K562 (cell line): ENCODE data around the gene MICAL2. TPM values are rescaled to one million over a fixed set of nuclear protein-coding genes. Genes with fewer than 3 reads are reported as not detected.

Source experiments
- ATF4 ChIP-seq: fragments of 450-650 bp; formaldehyde crosslinking; IDR thresholded peaks from 2 replicates; pipeline ENCODE4 v1.4.0; 2022; ENCODE audit warnings: mild to moderate bottlenecking, moderate library complexity
- BCOR ChIP-seq: fragments of 450-650 bp; IDR thresholded peaks from 2 replicates; pipeline ENCODE4 v1.6.1; 2016
- BRCA1 ChIP-seq, 2 experiments: fragments of 450-650 bp in 1 of 2; sonication (generic) in 1 of 2; formaldehyde crosslinking in 1 of 2; IDR thresholded peaks; 2 replicates each; pipeline versions ENCODE4 v1.5.0 to v1.6.1; 2017 to 2020; ENCODE audit warnings: mild to moderate bottlenecking in 1 of 2, missing genetic modification reagents in 1 of 2
- CEBPB ChIP-seq: fragments of 450-650 bp; IDR thresholded peaks from 2 replicates; pipeline ENCODE4 v1.6.1; 2016; ENCODE audit warnings: missing genetic modification characterization, missing compliant biosample characterization
- FOXP1 ChIP-seq: sonication (generic); formaldehyde crosslinking; IDR thresholded peaks from 2 replicates; pipeline ENCODE4 v1.8.0; 2022; ENCODE audit warnings: mild to moderate bottlenecking, missing genetic modification reagents
- HOMEZ ChIP-seq: fragments of 250-450 bp; sonication (Bioruptor Pico); IDR thresholded peaks from 2 replicates; pipeline ENCODE4 v1.4.0; 2020; ENCODE audit warnings: mild to moderate bottlenecking, moderate library complexity
- IFI16 ChIP-seq: fragments of 250-450 bp; sonication (Bioruptor Pico); IDR thresholded peaks from 2 replicates; pipeline ENCODE4 v2.1.2; 2022; ENCODE audit warnings: mild to moderate bottlenecking, inconsistent platforms
- ILF3 ChIP-seq: fragments of 450-650 bp; IDR thresholded peaks from 2 replicates; pipeline ENCODE4 v1.6.1; 2018; ENCODE audit warnings: antibody characterized with exemption, mild to moderate bottlenecking, moderate library complexity, borderline replicate concordance
- IRF2 ChIP-seq: sonication (generic); formaldehyde crosslinking; IDR thresholded peaks from 2 replicates; pipeline ENCODE4 v1.8.1; 2022; ENCODE audit warnings: mild to moderate bottlenecking, missing genetic modification reagents
- KLF16 ChIP-seq: IDR thresholded peaks from 2 replicates; pipeline ENCODE4 v1.6.1; 2016; ENCODE audit warnings: antibody characterized with exemption
- MCM2 ChIP-seq: fragments of 450-650 bp; IDR thresholded peaks from 2 replicates; pipeline ENCODE4 v1.6.1; 2017; ENCODE audit warnings: low read depth, mild to moderate bottlenecking
- MYBL2 ChIP-seq, 2 experiments: fragments of 450-650 bp in 1 of 2; sonication (generic) in 1 of 2; formaldehyde crosslinking in 1 of 2; IDR thresholded peaks; 2 replicates each; pipeline versions ENCODE4 v1.6.1 to v1.8.1; 2017 to 2022; ENCODE audit warnings: borderline replicate concordance in 1 of 2, inconsistent platforms in 1 of 2, low read depth in 1 of 2, mild to moderate bottlenecking in 1 of 2, missing genetic modification reagents in 1 of 2, moderate library complexity in 1 of 2
- SRF ChIP-seq, 2 experiments: fragments of 250-450, 450-650 bp in 1 of 2; sonication (Bioruptor Pico) in 1 of 2; sonication (generic) in 1 of 2; formaldehyde crosslinking; IDR thresholded peaks; 2 replicates each; pipeline versions ENCODE4 v1.5.0 to v1.5.1; 2020 to 2022; ENCODE audit warnings: mild to moderate bottlenecking in 1 of 2, missing genetic modification reagents in 1 of 2
- SRSF7 ChIP-seq: fragments of 200-400 bp; formaldehyde crosslinking; optimal IDR thresholded peaks from 2 replicates; pipeline ENCODE3; 2017; ENCODE audit warnings: mild to moderate bottlenecking, low read depth, low read length
- TOE1 ChIP-seq, 2 experiments: fragments of 450-650 bp in 1 of 2; sonication (generic) in 1 of 2; formaldehyde crosslinking in 1 of 2; IDR thresholded peaks; 2 replicates each; pipeline versions ENCODE4 v1.7.1 to v1.8.0; 2016 to 2022; ENCODE audit warnings: borderline replicate concordance in 2 of 2, mild to moderate bottlenecking in 2 of 2, antibody characterized with exemption in 1 of 2, inconsistent platforms in 1 of 2, low read depth in 1 of 2, missing genetic modification reagents in 1 of 2, moderate library complexity in 1 of 2
- YY1 ChIP-seq, 3 experiments: IDR thresholded peaks; 2 replicates each; pipeline ENCODE4 v1.6.1; 2011; ENCODE audit warnings: low read length in 2 of 3, mild to moderate bottlenecking in 2 of 3, moderate library complexity in 2 of 3, borderline replicate concordance in 1 of 3, control low read depth in 1 of 3, low read depth in 1 of 3; ENCODE audit not compliant: insufficient read depth in 3 of 3, insufficient replicate concordance in 2 of 3, control insufficient read depth in 1 of 3, insufficient read length in 1 of 3; ENCODE audit errors: extremely low read depth in 1 of 3
- ZEB2 ChIP-seq: fragments of 450-650 bp; IDR thresholded peaks from 2 replicates; pipeline ENCODE4 v1.6.1; 2016
- ZNF121 ChIP-seq: sonication (generic); formaldehyde crosslinking; conservative IDR thresholded peaks from 2 replicates; pipeline ENCODE4 v1.8.0; 2022; ENCODE audit warnings: missing genetic modification reagents
- ZNF57 ChIP-seq: fragments of 450-650 bp; formaldehyde crosslinking; IDR thresholded peaks from 2 replicates; pipeline ENCODE4 v1.4.0; 2020; ENCODE audit warnings: mild to moderate bottlenecking, moderate library complexity
- polyA plus RNA-seq, 8 experiments: library from polyadenylated mRNA; depleted of rRNA in 4 of 8; stranded (reverse) in 5 of 8; unstranded in 3 of 8; fragments of >200 nt; fragmentation: Nextera tagmentation in 2 of 8; fragmentation: Illumina TruSeq in 1 of 8; extraction: Ambion mirVana in 2 of 8; extraction: Trizol in 1 of 8; gene quantifications; 2 replicates each; pipeline versions ENCODE4 v1.2.1 to v1.2.3, GENCODE V29; 2011 to 2014; ENCODE audit warnings: inconsistent platforms in 1 of 8, missing spikeins in 1 of 8
- total RNA-seq, 7 experiments: library from RNA; depleted of rRNA in 6 of 7; stranded (reverse); fragments of >200 nt in 6 of 7; fragmentation: Illumina TruSeq in 2 of 7; extraction: Trizol in 2 of 7; gene quantifications; 2 replicates each; pipeline versions ENCODE4 v1.2.1 to v1.2.3, GENCODE V29; 2011 to 2021; ENCODE audit warnings: low replicate concordance in 1 of 7
- TF ChIP-seq, protein P1 (sequence below): fragments of 150-350 bp; IDR thresholded peaks from 2 replicates; pipeline ENCODE4 v1.6.1; 2014; ENCODE audit warnings: low read depth, mild to moderate bottlenecking, low read length, borderline replicate concordance

MICAL2 gene
- total and polyA plus RNA-seq, 9 of the 15 experiments (the other 6 are each of a cell fraction or from before 2014, with no cell fraction given): 4.7 to 64.2 (median 33.6) TPM

GRCh38 chr11:12149672-12150225 is 39.4 kb downstream of the MICAL2 start (continued):
- TF ChIP-seq, protein P1, sequence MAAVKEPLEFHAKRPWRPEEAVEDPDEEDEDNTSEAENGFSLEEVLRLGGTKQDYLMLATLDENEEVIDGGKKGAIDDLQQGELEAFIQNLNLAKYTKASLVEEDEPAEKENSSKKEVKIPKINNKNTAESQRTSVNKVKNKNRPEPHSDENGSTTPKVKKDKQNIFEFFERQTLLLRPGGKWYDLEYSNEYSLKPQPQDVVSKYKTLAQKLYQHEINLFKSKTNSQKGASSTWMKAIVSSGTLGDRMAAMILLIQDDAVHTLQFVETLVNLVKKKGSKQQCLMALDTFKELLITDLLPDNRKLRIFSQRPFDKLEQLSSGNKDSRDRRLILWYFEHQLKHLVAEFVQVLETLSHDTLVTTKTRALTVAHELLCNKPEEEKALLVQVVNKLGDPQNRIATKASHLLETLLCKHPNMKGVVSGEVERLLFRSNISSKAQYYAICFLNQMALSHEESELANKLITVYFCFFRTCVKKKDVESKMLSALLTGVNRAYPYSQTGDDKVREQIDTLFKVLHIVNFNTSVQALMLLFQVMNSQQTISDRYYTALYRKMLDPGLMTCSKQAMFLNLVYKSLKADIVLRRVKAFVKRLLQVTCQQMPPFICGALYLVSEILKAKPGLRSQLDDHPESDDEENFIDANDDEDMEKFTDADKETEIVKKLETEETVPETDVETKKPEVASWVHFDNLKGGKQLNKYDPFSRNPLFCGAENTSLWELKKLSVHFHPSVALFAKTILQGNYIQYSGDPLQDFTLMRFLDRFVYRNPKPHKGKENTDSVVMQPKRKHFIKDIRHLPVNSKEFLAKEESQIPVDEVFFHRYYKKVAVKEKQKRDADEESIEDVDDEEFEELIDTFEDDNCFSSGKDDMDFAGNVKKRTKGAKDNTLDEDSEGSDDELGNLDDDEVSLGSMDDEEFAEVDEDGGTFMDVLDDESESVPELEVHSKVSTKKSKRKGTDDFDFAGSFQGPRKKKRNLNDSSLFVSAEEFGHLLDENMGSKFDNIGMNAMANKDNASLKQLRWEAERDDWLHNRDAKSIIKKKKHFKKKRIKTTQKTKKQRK: no peak
- no peak for TF ChIP-seq MCM2
- TF ChIP-seq ZNF57 (CRISPR knock-in tag): no peak
- TF ChIP-seq ATF4 (CRISPR knock-in tag): peak; percentile 70
- peak; percentile 89 for TF ChIP-seq KLF16
- TF ChIP-seq IRF2 (CRISPR knock-in tag): no peak
- TF ChIP-seq YY1 (IDR thresholded peaks at IDR 0.05; ENCODE audit: borderline replicate concordance in 1 of 3, control insufficient read depth in 1 of 3, extremely low read depth in 1 of 3, insufficient read depth in 3 of 3, insufficient read length in 1 of 3, insufficient replicate concordance in 2 of 3, low read depth in 1 of 3, low read length in 2 of 3): no peak
- TF ChIP-seq BRCA1 (IDR thresholded peaks at IDR 0.05): no peak
- TF ChIP-seq BRCA1 (CRISPR knock-in tag; IDR thresholded peaks at IDR 0.05): no peak
- no peak for TF ChIP-seq HOMEZ (CRISPR knock-in tag)
- peak; percentile 24; the same call in 1 of the 2 replicates for TF ChIP-seq TOE1 (IDR thresholded peaks at IDR 0.05; ENCODE audit: borderline replicate concordance)
- no peak for TF ChIP-seq TOE1 (CRISPR knock-in tag; IDR thresholded peaks at IDR 0.05; ENCODE audit: borderline replicate concordance, low read depth)
- no peak for TF ChIP-seq MYBL2 (IDR thresholded peaks at IDR 0.05; ENCODE audit: low read depth)
- no peak for TF ChIP-seq MYBL2 (CRISPR knock-in tag; IDR thresholded peaks at IDR 0.05; ENCODE audit: borderline replicate concordance)
- peak; percentile 47; the same call in 1 of the 2 replicates for TF ChIP-seq BCOR
- no peak for TF ChIP-seq FOXP1 (CRISPR knock-in tag)
- TF ChIP-seq SRSF7: no peak
- no peak for TF ChIP-seq ILF3
- TF ChIP-seq IFI16 (CRISPR knock-in tag): no peak
- no peak for TF ChIP-seq SRF (CRISPR knock-in tag; IDR thresholded peaks at IDR 0.05)
- no peak for TF ChIP-seq ZNF121 (CRISPR knock-in tag)
- TF ChIP-seq CEBPB: 0 out of 2 replicates have a peak, but pooled peaks have one; percentile 11
- peak; percentile 56; the same call in 1 of the 2 replicates for TF ChIP-seq ZEB2
